Osteoblast (primary cell): ENCODE measurements around the gene ARHGEF17. TPM values are rescaled to one million over a fixed set of nuclear protein-coding genes. Genes with fewer than 3 reads are reported as not detected.

Experiments used
- DNase-seq: peaks from one replicate; pipeline ENCODE4 v3.0.0; 2011; ENCODE audit warnings: low spot score, mixed read lengths; ENCODE audit not compliant: insufficient read length; ENCODE audit errors: missing footprints
- H2AFZ ChIP-seq: 2 replicates; pipeline ENCODE4 v1.6.0; 2011; ENCODE audit warnings: mild to moderate bottlenecking, low read length
- H3K27ac ChIP-seq: 2 replicates; pipeline ENCODE4 v1.5.1; 2011; ENCODE audit warnings: mild to moderate bottlenecking, low read depth, low read length, moderate library complexity
- H3K27me3 ChIP-seq: 2 replicates; pipeline ENCODE4 v1.6.0; 2012; ENCODE audit warnings: mild to moderate bottlenecking, control low read depth, inconsistent platforms, low read length, moderate library complexity; ENCODE audit not compliant: insufficient read depth
- H3K36me3 ChIP-seq: 2 replicates; pipeline ENCODE4 v1.5.1; 2011; ENCODE audit warnings: mild to moderate bottlenecking, low read length, control low read depth, moderate library complexity; ENCODE audit not compliant: insufficient read depth
- H3K4me1 ChIP-seq: 2 replicates; pipeline ENCODE4 v1.5.1; 2011; ENCODE audit warnings: mild to moderate bottlenecking, low read length, control low read depth, moderate library complexity; ENCODE audit not compliant: insufficient read depth
- H3K4me2 ChIP-seq: 2 replicates; pipeline ENCODE4 v1.6.0; 2011; ENCODE audit warnings: mild to moderate bottlenecking, low read length; ENCODE audit not compliant: insufficient read depth
- H3K4me3 ChIP-seq: fragments of 200-600 bp; sonication (generic); 3 replicates; pipeline ENCODE4 v1.5.1; 2012; ENCODE audit warnings: mild to moderate bottlenecking, low read length, inconsistent platforms; ENCODE audit not compliant: insufficient read depth
- H3K79me2 ChIP-seq: 2 replicates; pipeline ENCODE4 v1.6.0; 2012; ENCODE audit warnings: mild to moderate bottlenecking, low read length, control low read depth, inconsistent platforms; ENCODE audit not compliant: insufficient read depth
- H3K9me3 ChIP-seq: 2 replicates; pipeline ENCODE4 v1.5.1; 2011; ENCODE audit warnings: low read depth, low read length, control low read depth
- H4K20me1 ChIP-seq: 2 replicates; pipeline ENCODE4 v1.6.0; 2012; ENCODE audit warnings: mild to moderate bottlenecking, low read length, control low read depth; ENCODE audit not compliant: insufficient read depth
- CTCF ChIP-seq: IDR thresholded peaks from 2 replicates; pipeline ENCODE4 v1.5.1; 2011; ENCODE audit warnings: mild to moderate bottlenecking, low read depth, low read length, moderate library complexity; ENCODE audit errors: extremely low read depth
- total RNA-seq: library from RNA; depleted of rRNA; stranded (reverse); fragments of >200 nt; gene quantifications from 2 replicates; pipeline ENCODE4 v1.2.3, GENCODE V29; 2012

ARHGEF17 gene
- total RNA-seq, 1 donor: 67.0 TPM

- H2AFZ ChIP-seq: peak overlapping the region; percentile 68
- peak overlapping the region; percentile 43 for H3K4me3 ChIP-seq
- peak; percentile 97 for DNase-seq
- no peaks in the 10 kb centered on the region for H4K20me1 ChIP-seq
- peak overlapping the region; percentile 60 for H3K4me2 ChIP-seq
- peaks cover 23% of the 10 kb centered on the region for H3K4me1 ChIP-seq
- H3K9me3 ChIP-seq: no peaks in the 10 kb centered on the region
- no peaks in the 10 kb centered on the region for H3K79me2 ChIP-seq
- no peaks in the 10 kb centered on the region for H3K36me3 ChIP-seq
- peak overlapping the region; percentile 84 for H3K27ac ChIP-seq
- H3K27me3 ChIP-seq: no peaks in the 10 kb centered on the region
- peak; percentile 95 for TF ChIP-seq CTCF
Observed at GRCh38 chr11:73288873-73289707, 19.0 kb upstream of the ARHGEF17 start.

GRCh38 chr11:73290536-73290935 is 17.5 kb upstream of the ARHGEF17 start:
- no peaks in the 10 kb centered on the region for H4K20me1 ChIP-seq
- H3K36me3 ChIP-seq: no peaks in the 10 kb centered on the region
- no peaks in the 10 kb centered on the region for H3K9me3 ChIP-seq
- peaks cover 32% of the 10 kb centered on the region for H3K4me1 ChIP-seq
- H3K4me3 ChIP-seq: no peak overlapping the region
- H3K4me2 ChIP-seq: no peak overlapping the region
- no peak overlapping the region for H3K27ac ChIP-seq
- TF ChIP-seq CTCF: no peak
- H3K79me2 ChIP-seq: no peaks in the 10 kb centered on the region
- DNase-seq: peak; percentile 48
- no peak overlapping the region for H2AFZ ChIP-seq
- no peaks in the 10 kb centered on the region for H3K27me3 ChIP-seq

DNA sequence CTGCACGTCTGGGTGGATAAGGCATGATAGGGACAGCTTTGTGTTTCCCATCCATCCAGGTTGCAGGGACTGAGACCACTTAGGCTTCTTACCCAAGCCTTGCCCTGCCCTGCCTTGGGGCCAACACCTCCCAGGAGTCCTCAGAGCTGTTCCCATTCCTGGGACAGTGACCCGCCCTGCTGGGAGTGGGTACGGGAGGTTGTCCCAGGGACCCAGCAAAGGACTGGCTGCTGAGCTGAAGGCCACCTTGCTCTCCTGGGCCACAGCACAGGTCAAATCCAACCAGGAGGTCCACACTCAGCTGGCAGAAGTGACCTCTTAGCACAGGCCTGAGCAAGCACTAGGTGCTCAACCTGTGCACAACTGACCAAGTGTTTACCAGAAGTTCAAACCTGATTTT is 16.9 kb upstream of the ARHGEF17 start:
- Histone ChIP-seq H3K27ac (no peak overlapping the region), H2AFZ (no peak overlapping the region), H3K4me1 (peaks cover 36% of the 10 kb centered on the region), H4K20me1 (peaks cover 3% of the 10 kb centered on the region), H3K9me3 (no peaks in the 10 kb centered on the region), H3K4me3 (no peak overlapping the region), H3K79me2 (no peaks in the 10 kb centered on the region), H3K4me2 (no peak overlapping the region), H3K27me3 (no peaks in the 10 kb centered on the region), H3K36me3 (no peaks in the 10 kb centered on the region)
- DNase-seq: peak; percentile 58
- TF ChIP-seq CTCF: no peak

- no peak overlapping the region for H2AFZ ChIP-seq
- DNase-seq: peak; percentile 21
- no peak overlapping the region for H3K4me3 ChIP-seq
- H3K79me2 ChIP-seq: no peaks in the 10 kb centered on the region
- no peaks in the 10 kb centered on the region for H3K36me3 ChIP-seq
- H4K20me1 ChIP-seq: peaks cover 3% of the 10 kb centered on the region
- TF ChIP-seq CTCF: no peak
- no peaks in the 10 kb centered on the region for H3K27me3 ChIP-seq
- H3K4me2 ChIP-seq: no peak overlapping the region
- no peak overlapping the region for H3K27ac ChIP-seq
- H3K9me3 ChIP-seq: no peaks in the 10 kb centered on the region
- H3K4me1 ChIP-seq: peaks cover 36% of the 10 kb centered on the region
Observed at GRCh38 chr11:73291781-73292524, 16.1 kb upstream of the ARHGEF17 start.
